ENCODE data around the gene POLR3K.

GRCh38 chr16:67183-67791, 13.9 kb upstream of the POLR3K start:
- no peak for TF ChIP-seq EZH2 (IDR thresholded peaks at IDR 0.05)
- TF ChIP-seq, protein P1, sequence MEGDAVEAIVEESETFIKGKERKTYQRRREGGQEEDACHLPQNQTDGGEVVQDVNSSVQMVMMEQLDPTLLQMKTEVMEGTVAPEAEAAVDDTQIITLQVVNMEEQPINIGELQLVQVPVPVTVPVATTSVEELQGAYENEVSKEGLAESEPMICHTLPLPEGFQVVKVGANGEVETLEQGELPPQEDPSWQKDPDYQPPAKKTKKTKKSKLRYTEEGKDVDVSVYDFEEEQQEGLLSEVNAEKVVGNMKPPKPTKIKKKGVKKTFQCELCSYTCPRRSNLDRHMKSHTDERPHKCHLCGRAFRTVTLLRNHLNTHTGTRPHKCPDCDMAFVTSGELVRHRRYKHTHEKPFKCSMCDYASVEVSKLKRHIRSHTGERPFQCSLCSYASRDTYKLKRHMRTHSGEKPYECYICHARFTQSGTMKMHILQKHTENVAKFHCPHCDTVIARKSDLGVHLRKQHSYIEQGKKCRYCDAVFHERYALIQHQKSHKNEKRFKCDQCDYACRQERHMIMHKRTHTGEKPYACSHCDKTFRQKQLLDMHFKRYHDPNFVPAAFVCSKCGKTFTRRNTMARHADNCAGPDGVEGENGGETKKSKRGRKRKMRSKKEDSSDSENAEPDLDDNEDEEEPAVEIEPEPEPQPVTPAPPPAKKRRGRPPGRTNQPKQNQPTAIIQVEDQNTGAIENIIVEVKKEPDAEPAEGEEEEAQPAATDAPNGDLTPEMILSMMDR (IDR thresholded peaks at IDR 0.05) = no peak
- no peak for TF ChIP-seq EZH2phosphoT487 (IDR thresholded peaks at IDR 0.05)

Data from neural progenitor cell (in vitro differentiated cells).